ENCODE measurements around the gene INO80B. TPM values are rescaled to one million over a fixed set of nuclear protein-coding genes. Genes with fewer than 3 reads are reported as not detected.
"Not testable (repeated sequence)": the region's sequence is repeated elsewhere in the genome, so short reads cannot be mapped to it uniquely, and the experiment has no call there.

Gene INO80B
- total RNA-seq, 1 experiment from 2014 or later: 30.1 TPM

DNA sequence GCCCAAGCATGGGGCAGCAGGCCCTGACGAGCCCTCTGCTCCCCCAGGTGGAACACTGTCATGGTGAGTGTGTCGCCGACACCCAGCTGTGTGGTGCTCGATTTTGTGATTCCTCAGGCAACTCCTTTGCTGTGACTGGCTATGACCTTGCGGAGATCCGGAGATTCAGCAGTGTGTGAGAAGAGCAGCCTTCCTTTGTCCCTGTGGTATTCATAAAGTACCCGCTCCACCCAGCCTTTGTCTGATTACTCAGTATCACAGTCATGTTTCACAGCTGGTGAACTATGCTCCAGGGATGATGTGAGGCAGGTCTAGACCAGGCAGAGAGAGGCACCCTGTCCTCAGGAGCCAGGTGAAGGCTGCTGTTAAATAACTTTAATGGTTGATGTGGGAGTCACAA, 29.4 kb upstream of the INO80B start:
- DNase-seq (ENCODE audit: low spot score): no peak

DNA sequence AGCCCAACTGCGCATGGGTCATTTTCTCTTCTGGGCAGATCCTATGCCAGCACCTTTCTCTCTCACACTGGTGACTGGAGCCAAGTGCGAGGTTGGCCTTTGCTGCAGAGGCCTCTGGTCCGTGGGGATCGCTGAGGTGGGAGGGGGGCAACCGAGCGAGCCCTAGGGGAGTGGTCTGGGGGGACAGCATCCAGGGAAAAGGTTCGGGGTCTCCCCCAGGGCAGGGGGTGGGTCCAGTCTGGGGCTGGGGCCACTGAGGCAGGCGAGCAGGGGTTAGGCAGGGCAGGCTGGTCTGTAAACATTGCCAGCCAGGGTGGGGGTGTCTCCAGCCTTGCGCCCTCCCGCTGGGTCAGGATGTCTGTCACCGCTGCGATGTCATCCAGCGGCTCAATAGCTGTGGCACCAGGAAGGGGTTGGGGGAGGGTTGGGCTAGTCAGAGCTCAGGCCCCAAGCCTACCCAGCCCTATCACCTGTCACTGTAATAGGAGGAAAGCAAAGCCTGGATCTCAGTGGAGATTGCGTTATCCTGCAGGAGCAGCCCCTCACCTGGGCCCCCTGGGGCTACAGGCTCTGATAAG, 28.6 kb upstream of the INO80B start:
- DNase-seq (ENCODE audit: low spot score): no peak

DNA sequence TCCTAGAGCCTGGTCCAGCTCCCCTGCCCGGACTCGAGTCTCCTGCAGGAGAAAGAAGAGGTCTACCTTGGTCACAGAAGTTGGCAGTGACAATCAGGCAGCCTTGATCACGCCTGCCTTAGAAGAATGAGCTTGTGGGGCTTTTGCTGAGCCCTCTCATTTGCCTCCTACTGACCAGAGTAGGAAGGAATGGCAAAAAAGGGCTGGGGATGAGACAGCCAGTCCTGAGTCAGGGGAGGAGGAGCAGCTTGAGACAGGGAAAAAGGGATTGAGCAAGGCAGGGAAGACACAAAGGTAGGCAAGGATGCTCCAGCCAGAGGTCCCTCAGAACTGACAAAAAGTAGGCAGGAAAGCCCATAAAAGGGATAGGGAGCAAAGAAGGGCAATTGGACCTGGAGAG, 27.3 kb upstream of the INO80B start:
- DNase-seq (ENCODE audit: low spot score): no peak

DNA sequence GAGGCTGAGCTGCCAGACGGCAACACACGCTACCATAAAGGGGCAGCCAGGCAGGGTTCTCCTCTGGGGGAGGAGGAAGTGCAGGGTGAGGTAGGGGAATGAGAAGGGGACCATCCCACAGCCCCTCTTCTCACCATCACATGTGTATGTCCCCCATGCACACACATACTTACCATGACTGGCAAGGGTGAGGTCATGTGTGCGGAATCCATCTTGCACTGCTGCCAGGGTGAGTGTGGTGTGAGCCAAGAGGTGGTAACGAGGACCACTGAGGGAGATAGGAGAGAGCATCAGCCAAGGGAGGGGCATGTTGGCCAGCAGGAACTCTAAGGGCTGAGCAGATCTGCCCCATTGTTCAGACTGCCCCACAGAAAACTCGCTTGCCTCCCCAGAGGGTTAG, 26.2 kb upstream of the INO80B start:
- DNase-seq (ENCODE audit: low spot score): no peak

DNA sequence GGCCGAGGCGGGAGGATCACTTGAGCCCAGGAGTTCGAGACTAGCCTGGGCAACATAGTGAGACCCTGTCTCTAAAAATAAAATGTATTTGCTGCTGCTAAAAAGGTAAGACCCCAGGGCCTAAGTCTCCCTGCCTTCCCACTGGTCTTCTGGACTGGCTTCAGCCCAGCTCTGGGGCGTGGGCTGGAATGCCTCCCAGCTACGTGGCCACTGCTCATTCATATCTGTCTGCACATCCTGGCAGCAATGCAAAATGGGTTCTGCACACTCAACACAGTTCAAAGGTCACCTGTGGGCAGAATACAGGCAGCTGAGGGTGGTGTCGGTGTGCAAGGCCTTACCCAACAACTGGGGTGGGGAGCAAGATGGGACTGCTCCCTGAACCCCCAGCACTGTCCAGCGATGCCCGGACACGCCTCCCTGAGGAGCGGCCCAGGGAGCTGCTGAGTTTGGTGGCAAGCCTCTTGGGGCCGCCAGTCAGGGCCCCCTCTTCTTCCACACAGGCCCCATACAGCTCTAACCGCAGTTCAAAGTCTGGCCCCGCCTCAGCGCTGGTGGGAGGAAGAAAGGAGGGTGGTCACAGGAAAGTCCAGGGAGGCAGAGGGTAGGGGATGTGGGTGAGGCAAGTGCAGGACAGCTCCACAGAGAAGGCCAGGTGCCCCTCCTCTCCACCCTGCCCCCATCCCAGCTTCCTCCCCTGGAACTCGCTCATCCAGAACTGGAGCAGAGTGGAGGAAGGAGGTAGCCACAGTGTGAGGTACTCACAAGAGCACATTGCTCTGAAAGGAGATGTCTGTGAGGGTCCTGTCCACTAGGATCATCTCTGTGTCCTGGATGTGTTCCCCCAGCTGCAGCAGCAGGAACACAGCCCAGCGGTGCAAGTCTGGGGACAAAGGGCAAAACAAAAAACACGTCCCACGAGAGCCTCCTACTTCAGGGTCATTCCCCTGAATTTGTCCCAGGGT, 25.1 kb upstream of the INO80B start:
- no peak for DNase-seq (ENCODE audit: low spot score)

DNA sequence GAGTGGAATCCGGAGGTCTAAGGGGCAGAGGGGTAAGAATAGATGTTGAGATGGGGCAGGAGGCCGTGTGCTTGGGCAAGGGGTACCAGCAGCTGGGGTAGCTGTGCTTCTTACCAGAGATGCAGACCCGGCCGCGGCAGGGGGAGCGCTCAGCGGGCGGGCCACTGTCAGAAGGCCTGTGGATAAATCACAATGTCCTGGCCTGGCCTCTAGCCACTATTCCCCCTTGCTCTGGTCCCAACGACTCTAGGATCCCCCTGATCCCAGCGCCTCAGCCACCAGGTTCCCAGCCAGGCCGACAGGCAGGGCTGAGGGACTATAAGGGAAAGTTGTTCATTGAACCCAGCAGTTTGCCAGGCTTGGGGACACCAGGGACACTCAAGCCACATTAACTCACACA, 24.4 kb upstream of the INO80B start:
- no peak for DNase-seq (ENCODE audit: low spot score)

DNA sequence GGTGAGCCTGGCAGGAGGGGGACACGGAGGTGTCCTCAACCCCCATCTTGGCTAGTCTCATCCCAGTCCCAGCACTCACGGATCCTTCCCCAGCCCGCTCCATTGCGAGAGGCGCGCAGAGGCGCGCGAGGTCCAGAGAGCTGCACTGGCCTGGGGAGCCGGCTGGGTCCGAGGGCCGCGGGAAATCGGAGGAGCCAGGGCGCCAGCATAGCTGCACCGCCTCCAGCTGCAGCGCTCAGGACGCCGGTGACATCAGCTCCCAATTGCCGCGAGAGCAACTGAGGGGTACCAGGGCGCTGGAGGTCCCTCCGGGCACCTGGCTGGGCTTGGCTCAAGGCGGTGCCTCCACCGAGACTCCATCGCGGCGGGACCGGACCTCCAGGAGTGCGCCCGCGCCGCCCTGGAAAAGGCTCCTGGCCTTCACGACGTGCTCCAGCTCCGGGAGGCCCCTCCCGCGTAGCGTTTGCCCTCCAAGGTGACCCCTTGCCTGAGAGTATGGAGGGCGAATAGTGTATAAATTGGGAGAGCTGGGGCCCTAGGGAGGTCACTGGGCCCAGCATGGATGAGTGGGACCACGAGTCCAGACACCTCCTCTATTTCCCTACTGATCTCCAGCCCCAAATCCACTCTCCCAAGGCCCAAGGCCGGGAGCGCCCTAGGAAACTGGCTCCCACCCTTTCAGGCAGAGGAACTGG, 18.6 kb upstream of the INO80B start:
- DNase-seq (ENCODE audit: low spot score): no peak

DNA sequence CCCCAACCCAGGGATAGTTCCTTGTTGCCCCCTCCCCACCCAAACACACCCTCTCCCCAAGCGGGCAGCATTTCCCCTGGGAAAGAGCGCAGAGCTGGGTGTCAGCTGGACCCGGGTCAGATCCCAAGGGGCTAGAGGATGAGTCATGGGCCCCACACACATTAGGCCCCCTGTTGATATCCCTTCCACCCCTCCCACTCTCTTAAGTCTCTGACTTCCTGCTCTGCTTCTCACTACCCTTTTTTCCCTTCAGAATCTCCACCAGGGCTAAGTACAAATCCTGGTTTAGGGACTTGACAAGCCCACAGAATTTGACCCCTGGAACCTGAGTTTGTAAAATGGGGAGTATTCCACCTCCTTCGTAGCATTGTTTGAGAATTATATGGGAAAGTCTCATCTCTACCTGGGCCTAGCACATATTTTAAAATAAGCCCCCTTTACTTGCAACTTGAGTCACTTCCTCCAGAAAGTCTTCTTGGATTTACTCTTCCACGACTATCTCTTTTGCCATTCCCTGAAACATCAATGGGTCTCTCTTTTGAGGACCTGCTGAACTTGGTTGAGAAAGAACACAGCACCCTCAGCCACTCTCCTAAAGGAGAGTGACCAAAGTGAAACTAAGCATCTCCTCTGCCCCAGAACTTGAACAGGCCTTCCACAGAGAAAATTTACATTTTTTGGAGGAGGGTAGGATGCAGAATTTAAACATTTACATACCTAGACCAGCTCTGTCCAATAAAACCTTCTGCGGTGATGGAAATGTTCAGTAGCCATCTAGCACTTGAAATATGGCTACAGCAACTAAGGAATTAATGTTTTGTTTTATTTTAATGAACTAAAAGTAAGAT, 17.8 kb upstream of the INO80B start:
- DNase-seq (ENCODE audit: low spot score): no peak

DNA sequence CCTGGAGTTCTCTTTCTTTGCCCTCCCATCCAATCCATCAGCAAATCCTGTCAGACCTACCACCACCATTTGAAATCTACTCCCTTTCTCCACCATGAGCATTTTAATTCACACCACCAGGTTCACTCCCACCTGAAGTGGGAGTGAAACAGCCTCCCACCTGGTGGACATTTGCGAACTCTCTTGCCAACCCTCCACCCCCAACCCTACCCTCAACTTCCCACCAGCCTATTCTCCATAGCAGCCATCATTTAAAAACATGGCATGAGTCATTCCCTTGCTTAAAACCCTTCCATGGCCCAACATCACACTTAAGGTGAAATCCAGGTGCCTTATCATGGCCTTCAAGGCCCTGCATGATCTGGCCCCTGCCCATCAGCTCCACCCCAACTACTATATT, 16.6 kb upstream of the INO80B start:
- DNase-seq (ENCODE audit: low spot score): no peak

DNA sequence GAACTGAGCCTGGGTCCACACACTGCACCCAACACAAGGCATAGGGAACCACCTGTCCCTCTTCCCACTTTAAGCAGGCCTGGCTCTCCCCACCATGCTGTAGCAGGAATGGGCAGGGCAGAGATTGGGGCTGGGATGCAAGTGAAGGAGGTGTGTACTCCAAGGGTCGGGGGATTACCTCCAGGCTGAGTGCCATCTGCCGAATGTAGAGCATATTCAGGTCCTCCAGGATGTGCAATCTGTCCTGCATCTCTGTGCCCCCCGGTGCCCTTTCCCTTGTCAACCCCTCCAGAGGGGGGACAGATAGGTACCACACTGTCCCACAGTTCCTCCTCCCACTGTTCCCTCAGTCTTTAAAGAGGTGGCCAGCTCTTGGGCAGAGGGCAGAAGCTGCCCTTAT, 15.5 kb upstream of the INO80B start:
- no peak for DNase-seq (ENCODE audit: low spot score)

DNA sequence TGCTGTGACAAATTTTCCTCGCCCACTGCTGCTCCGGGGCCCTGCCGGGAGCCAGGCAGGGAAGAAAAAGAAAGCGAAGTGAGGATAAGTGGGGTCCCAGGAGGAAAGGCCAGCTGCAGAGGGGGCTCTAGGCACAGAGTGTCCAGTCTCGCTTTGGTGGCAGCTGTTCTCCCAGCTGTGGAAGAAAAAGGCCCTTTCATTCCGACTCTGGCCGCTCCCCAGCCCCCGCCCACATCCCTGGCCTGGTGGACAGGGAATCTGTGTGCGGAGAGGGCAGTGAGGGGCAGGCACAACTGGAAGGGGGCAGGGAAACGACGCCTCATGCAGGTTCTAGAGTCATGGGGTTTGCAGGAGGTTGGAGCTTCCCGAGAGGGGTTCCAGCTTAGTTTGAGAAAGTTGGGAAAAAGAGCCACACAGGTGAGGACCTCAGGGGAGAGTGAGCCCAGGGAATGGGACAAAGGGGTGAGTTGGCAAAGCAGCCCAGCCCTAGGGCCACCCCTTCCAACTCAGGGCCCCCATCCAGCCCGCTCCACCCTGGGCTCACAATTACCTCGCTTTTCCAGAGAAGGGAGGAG, 15.0 kb upstream of the INO80B start:
- peak; percentile 41 for DNase-seq (ENCODE audit: low spot score)

DNA sequence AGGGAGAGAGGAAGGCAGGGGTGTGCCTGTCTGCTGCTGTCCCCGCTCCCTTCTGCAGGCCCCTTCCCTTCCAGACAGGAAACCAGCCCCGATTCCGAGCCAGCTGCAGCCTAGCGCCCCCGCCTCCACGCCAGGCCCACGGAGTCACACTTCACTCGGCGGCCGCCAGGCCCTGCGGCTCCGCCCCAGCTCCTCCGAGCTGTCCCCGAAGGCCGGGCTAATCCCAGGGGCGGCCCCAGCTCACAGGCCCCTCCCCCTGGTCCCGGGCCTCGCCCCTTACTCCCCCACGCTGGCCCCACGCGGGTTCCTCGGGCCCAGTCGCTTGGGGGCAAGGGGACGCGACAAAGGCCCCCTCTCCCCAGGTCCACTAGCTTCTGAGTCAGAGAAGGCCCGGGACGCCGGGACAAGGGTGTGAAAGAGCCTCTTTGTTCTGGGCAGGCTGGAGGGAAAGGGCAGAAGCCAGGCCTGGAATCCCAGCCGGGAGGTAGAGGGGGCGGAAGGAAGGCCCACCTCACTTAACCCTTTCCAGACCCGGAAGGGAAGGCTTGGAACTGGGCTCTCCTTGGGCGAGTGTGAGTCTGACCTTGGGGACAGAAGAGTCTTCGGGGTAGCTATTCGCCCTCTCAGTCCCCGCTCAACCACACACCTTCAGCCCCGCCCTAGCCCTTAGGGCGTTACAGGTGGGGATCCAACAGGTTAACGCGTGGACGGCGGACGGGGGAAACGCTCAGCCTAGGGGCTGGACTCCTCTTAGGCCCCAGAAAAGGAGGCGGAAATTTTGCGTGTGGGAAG, 14.3 kb upstream of the INO80B start:
- peak; percentile 70 for DNase-seq (ENCODE audit: low spot score)

DNA sequence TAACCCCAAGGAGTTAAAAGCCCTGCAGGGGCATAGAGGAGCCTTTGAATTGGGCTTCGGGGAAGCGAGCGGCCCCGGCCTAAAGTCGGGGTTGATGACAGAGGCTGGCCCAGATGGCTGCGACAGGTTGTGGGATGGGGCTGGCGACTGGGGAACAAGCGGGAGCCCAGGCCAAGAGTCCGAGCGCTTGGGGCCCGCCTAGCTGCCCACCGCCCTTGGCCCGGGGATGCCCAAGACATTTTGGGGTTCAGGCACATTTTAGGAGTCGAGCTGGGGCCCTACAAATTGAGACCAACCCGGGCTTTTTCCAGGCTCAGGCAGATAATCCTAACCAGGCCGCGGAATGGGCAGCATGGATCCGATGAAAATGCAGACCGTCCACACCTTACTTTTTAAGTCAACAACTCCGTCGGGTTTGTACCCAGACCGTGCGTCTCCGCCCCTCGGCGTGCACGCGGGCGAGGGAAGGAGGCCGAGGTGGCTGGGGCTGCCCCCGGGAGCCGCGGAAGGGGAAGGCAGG, 13.7 kb upstream of the INO80B start:
- no peak for DNase-seq (ENCODE audit: low spot score)

DNA sequence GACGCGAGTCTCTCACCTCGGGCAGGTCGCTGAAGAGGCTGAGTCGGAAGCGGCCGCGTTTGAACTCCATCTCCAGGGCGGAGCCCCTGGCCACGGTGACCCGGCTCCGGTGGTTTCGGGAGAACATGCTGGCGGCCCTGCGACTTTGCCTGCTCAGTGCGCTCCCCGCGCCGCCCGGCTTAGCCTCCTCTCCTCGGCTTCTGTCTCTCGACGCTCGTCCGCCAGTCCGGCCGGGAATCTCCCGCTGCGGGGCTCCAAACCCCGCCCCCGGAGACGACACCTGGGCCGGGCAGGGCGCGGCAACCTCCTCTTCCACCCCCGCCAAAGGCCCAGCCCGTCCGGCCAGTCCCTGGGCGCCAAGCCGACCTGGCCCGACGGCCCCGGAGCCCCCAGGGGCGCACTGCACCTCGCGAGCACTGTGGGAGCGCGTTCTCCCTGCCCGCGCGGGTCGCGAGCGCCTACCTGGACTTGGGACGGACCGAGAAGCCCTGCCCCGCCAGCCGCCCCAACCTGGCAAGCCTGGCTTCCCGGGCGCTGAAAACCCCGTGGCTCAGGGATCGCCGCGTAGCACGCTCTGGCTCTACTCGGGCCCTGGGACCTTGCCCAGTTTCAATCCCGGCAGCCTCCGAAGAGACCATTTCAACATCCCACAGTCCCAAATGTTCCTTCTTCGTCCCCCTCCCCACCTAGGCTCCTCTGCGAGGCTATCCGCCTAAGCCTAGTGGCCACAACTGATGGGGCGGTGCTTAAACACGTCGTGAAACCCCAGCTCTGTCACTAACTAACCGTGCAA, 13.0 kb upstream of the INO80B start, which contains the start of gene RTKN:
Gene RTKN (minus strand): TSS at position 248 of the 793 bp plus-strand sequence. CDS start 121 bp downstream, at position 127.
- DNase-seq (ENCODE audit: low spot score): no peak

DNA sequence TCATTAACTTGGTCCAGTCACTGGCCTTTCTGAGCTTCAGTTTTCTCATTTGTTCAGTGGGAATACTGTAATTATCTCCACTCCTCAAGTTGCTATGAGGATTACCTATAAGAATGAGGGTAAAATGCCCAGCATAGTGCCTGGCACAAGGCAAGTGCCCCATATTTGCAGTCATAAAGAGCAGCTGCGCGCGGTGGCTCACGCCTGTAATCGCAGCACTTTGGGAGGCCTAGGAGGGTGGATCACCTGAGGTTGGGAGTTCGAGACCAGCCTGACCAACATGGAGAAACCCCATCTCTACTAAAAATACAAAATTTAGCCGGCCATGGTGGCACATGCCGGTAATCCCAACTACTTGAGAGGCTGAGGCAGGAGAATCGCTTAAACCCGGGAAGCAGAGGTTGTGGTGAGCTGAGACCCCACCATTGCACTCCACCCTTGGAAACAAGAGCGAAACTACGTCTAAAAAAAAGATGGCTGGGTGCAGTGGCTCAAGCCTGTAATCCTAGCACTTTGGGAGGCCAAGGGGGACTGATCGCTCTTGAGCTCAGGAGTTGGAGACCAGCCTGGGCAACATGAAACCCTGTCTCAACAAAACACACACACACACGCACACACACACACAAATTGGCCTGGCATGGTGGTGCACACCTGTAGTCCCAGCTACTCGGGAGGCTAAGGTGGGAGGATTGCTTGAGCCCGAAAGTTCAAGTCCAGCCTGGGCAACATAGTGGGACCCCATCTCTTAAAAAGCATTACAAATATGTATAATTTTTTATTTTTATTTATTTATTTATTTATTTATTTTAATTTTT, 12.2 kb upstream of the INO80B start:
- DNase-seq (ENCODE audit: low spot score): not testable (repeated sequence)

DNA sequence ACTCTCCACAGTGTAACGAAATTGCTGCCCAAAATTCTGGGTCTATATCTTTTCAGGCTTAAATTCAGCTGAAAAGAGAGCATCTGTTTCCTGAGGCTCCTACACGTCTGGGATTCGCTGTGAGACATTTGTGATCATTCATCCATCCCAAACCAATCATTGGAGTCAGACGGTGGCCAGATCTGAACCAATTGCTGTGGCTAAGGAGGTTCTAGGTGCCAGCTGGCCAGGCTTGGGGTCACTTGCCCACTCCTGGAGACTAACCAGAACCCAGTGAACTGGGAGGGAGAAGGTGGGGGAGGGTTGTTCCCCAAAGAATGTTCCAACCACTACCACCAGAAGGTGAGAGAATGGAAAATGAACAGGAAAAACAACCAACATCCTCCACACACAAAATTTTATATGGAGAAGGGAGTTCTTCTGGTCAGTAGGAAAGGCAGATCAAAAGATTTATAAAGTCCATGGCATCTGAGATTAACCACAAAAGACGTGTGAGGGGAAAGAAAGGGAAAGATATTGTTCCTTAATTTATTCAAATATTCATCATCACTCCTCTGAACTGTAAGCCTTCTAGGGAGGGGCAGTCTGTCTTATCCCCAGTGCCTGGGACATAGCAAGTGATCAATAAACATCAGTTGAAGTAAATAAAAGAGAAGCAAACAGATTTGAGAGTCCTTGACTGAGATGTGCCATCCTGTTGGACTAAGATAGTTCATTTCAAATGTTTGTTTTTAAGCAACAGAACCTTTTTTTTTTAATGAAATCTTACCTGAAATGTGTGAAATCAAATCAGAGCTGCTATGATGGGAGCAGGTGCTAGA, 10.2 kb upstream of the INO80B start:
- no peak for DNase-seq (ENCODE audit: low spot score)

DNA sequence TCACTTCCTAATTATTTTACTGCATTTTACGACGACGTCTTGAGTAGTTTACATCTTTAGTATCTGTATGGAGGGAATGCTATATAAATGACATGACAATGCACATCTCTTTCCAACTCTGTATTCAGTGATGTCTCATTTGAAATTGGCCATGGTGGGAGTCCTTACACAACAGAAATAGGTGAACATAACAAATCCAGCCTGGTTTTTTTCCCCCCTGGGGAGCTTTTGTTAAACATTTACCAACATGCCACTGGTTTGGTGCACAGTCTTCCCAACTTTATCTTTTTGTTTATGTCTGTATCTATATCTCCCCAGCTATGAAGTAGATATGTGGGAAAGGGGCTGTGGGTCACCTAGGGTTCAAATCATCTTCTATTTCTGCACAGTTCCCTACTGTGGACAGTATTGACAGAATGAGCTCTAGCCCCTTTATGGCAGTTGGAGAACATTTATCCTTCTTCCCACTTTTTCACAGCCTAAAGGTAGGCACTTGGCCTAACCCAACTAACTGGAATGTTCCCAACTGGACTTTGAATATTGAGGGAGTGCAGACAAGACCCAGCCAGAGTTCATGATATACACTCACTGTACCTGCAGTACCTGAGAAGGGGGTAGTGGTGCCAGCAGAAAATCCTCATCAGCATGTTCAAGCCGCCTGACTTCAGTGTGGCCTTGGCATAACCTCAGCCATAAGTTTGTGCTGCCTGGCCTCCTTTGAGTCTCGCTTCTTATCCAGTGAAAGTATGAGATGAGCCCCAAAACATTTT, 7.5 kb upstream of the INO80B start:
- no peak for DNase-seq (ENCODE audit: low spot score)
